Keratinocyte (primary cell): ENCODE results near the gene CGNL1. TPM values are rescaled to one million over a fixed set of nuclear protein-coding genes. Genes with fewer than 3 reads are reported as not detected.

Experiments
- DNase-seq: peaks from one replicate; pipeline ENCODE4 v3.0.0-alpha.2; 2011; ENCODE audit warnings: low read depth, missing footprints, low spot score
- FAIRE-seq: peaks from 2 replicates; lab custom pipeline; 2011; peaks lifted over from hg19 to GRCh38; lab: Jason Lieb, UNC
- H2AFZ ChIP-seq: 2 replicates; pipeline ENCODE4 v1.6.0; 2012; ENCODE audit warnings: low read length, control low read depth, inconsistent platforms; ENCODE audit not compliant: control insufficient read depth
- H3K27ac ChIP-seq: 2 replicates; pipeline ENCODE4 v1.5.1; 2011; ENCODE audit warnings: low read length; ENCODE audit not compliant: control insufficient read depth, insufficient read depth
- H3K27me3 ChIP-seq: 3 replicates; pipeline ENCODE4 v1.6.0; 2011; ENCODE audit warnings: low read length; ENCODE audit not compliant: control insufficient read depth, insufficient read depth; ENCODE audit errors: extremely low read depth
- H3K36me3 ChIP-seq, 2 experiments: 2 replicates in 1 of 2; 3 replicates in 1 of 2; pipeline ENCODE4 v1.5.1; 2011; ENCODE audit warnings: low read length in 2 of 2, mild to moderate bottlenecking in 1 of 2; ENCODE audit not compliant: control insufficient read depth in 2 of 2, insufficient read depth in 2 of 2; ENCODE audit errors: extremely low read depth in 1 of 2
- H3K4me1 ChIP-seq: 3 replicates; pipeline ENCODE4 v1.5.1; 2011; ENCODE audit warnings: low read length; ENCODE audit not compliant: control insufficient read depth, insufficient read depth; ENCODE audit errors: extremely low read depth
- H3K4me2 ChIP-seq: 3 replicates; pipeline ENCODE4 v1.6.0; 2011; ENCODE audit warnings: low read depth, low read length; ENCODE audit not compliant: control insufficient read depth, insufficient read depth; ENCODE audit errors: extremely low read depth
- H3K4me3 ChIP-seq, 3 experiments: fragments of 200-600 bp in 1 of 3; sonication (generic) in 1 of 3; 2 replicates in 2 of 3; 3 replicates in 1 of 3; pipeline ENCODE4 v1.5.1; 2011 to 2016; ENCODE audit warnings: low read length in 3 of 3, mild to moderate bottlenecking in 3 of 3, control low read depth in 2 of 3, inconsistent platforms in 1 of 3, low read depth in 1 of 3, mixed read lengths in 1 of 3, mixed run types in 1 of 3, moderate library complexity in 1 of 3; ENCODE audit not compliant: control insufficient read depth in 2 of 3, insufficient read depth in 2 of 3; ENCODE audit errors: extremely low read depth in 1 of 3
- H3K79me2 ChIP-seq: 2 replicates; pipeline ENCODE4 v1.6.0; 2012; ENCODE audit warnings: low read length; ENCODE audit not compliant: control insufficient read depth, insufficient read depth
- H3K9ac ChIP-seq: 3 replicates; pipeline ENCODE4 v1.6.0; 2011; ENCODE audit warnings: low read length; ENCODE audit not compliant: control insufficient read depth, insufficient read depth; ENCODE audit errors: extremely low read depth
- H3K9me1 ChIP-seq: 3 replicates; pipeline ENCODE4 v1.6.0; 2011; ENCODE audit warnings: low read length; ENCODE audit not compliant: control insufficient read depth, insufficient read depth; ENCODE audit errors: extremely low read depth
- H3K9me3 ChIP-seq: 2 replicates; pipeline ENCODE4 v1.5.1; 2012; ENCODE audit warnings: low read depth, low read length; ENCODE audit not compliant: control insufficient read depth
- H4K20me1 ChIP-seq: 3 replicates; pipeline ENCODE4 v1.6.0; 2011; ENCODE audit warnings: low read length; ENCODE audit not compliant: control insufficient read depth, insufficient read depth; ENCODE audit errors: extremely low read depth
- CTCF ChIP-seq, 3 experiments: IDR thresholded peaks in 1 of 3; conservative IDR thresholded peaks in 1 of 3; optimal IDR thresholded peaks in 1 of 3; 2 replicates in 2 of 3; 3 replicates in 1 of 3; pipeline versions ENCODE3 to v1.5.1; 2011; ENCODE audit warnings: low read length in 3 of 3, mild to moderate bottlenecking in 3 of 3, moderate library complexity in 2 of 3, control low read depth in 1 of 3, inconsistent platforms in 1 of 3; ENCODE audit not compliant: insufficient read depth in 2 of 3; ENCODE audit errors: extremely low read depth in 1 of 3
- EZH2 ChIP-seq: IDR thresholded peaks from one replicate; pipeline ENCODE4 v1.6.1; 2012; ENCODE audit warnings: inconsistent platforms, mild to moderate bottlenecking, low read length, moderate library complexity
- dilution Hi-C: fragments of 300-500 bp; cut with MboI; formaldehyde crosslinking; loops from one replicate; pipeline ENCODE4 v1.7.0; 2020; ENCODE audit warnings: low sequenced_read_pairs; ENCODE audit not compliant: extremely low pct_ligation_motif_present
- polyA plus RNA-seq, 5 experiments: library from polyadenylated mRNA; depleted of rRNA in 3 of 5; stranded (reverse) in 3 of 5; stranded (forward) in 1 of 5; unstranded in 1 of 5; fragments of >200 nt; gene quantifications; 1 replicate in 1 of 5; 2 replicates in 3 of 5; 3 replicates in 1 of 5; pipeline versions ENCODE4 v1.2.1 to v1.2.3, GENCODE V29; 2011 to 2012; ENCODE audit warnings: missing spikeins in 2 of 5, low read depth in 1 of 5, low replicate concordance in 1 of 5

Gene CGNL1
- polyA plus RNA-seq, 1 donor (not counting 4 experiments of a cell fraction or from before 2014, with no cell fraction given), result 0.05 TPM

DNA sequence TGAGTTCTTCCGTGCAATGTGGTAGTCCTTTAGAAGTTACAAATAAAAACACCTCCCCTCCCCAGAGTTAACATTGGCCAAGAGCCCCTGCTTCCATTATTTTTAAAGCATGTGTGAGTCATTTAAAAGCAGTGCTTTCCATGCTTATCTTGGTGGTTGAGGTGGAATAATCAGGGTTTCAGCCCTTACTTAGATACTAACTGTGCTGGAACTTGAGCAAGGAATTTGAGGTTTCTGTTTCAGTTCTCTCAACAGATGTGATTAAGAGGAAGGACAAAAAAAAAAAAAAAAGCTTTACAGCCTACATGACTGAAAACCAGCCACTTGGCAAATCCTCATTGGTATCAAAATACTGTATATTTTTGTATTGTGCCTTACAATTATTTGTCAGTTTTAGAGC, 64.5 kb downstream of the CGNL1 start:
- Histone ChIP-seq H3K79me2 (no peaks in the 10 kb centered on the region), H2AFZ (no peak overlapping the region), H4K20me1 (no peaks in the 10 kb centered on the region), H3K27ac (no peak overlapping the region), H3K9me3 (no peaks in the 10 kb centered on the region), H3K4me3 (no peak overlapping the region), H3K4me2 (no peak overlapping the region), H3K27me3 (no peaks in the 10 kb centered on the region), H3K9ac (no peak overlapping the region), H3K9me1 (no peaks in the 10 kb centered on the region), H3K4me1 (peaks cover 3% of the 10 kb centered on the region), H3K36me3 (no peaks in the 10 kb centered on the region)
- DNase-seq (no peak), FAIRE-seq (no peak)
- dilution Hi-C loops, result no loop called here
- TF ChIP-seq CTCF (optimal IDR thresholded peaks at IDR 0.05 in 1 of 3, IDR thresholded peaks at IDR 0.05 in 1 of 3, conservative IDR thresholded peaks at IDR 0.05 in 1 of 3; ENCODE audit: extremely low read depth in 1 of 3, insufficient read depth in 2 of 3, low read length in 3 of 3), result no peak
- TF ChIP-seq EZH2, result no peak

GRCh38 chr15:57442335-57442734, 66.0 kb downstream of the CGNL1 start:
- Histone ChIP-seq H3K79me2 (no peaks in the 10 kb centered on the region), H3K36me3 (no peaks in the 10 kb centered on the region), H3K9ac (no peak overlapping the region), H2AFZ (no peak overlapping the region), H3K4me3 (no peak overlapping the region), H3K4me1 (peaks cover 3% of the 10 kb centered on the region), H3K4me2 (no peak overlapping the region), H3K9me1 (no peaks in the 10 kb centered on the region), H4K20me1 (no peaks in the 10 kb centered on the region), H3K27me3 (no peaks in the 10 kb centered on the region), H3K27ac (no peak overlapping the region), H3K9me3 (no peaks in the 10 kb centered on the region)
- FAIRE-seq, result no peak
- TF ChIP-seq CTCF (optimal IDR thresholded peaks at IDR 0.05 in 1 of 3, IDR thresholded peaks at IDR 0.05 in 1 of 3, conservative IDR thresholded peaks at IDR 0.05 in 1 of 3; ENCODE audit: extremely low read depth in 1 of 3, insufficient read depth in 2 of 3, low read length in 3 of 3), result no peak
- no peak for TF ChIP-seq EZH2
- no peak for DNase-seq
- dilution Hi-C loops, result no loop called here
